ENCODE data around the gene COX17.

The COX17 gene

GRCh38 chr3:119676771-119677640 is at the start of gene COX17:
Gene COX17, minus strand, starts transcription at chr3:119677406. Its CDS starts 96 bp downstream, at chr3:119677310.
- Mint-ChIP-seq H3K4me1 (ENCODE audit: low read depth) (peaks cover 37% of the 10 kb centered on the region), H3K9me3 (ENCODE audit: low read depth) (no peaks in the 10 kb centered on the region), H3K27ac (peak within 1 kb of the TSS; percentile 94), H3K36me3 (peaks cover 5% of the 10 kb centered on the region), H3K4me3 (peak within 1 kb of the TSS; percentile 95), H3K27me3 (no peaks in the 10 kb centered on the region)

- H3K36me3 Mint-ChIP-seq: no peaks in the 10 kb centered on the region
- H3K4me1 Mint-ChIP-seq (ENCODE audit: low read depth): no peaks in the 10 kb centered on the region
- H3K4me3 Mint-ChIP-seq: no peak overlapping the region
- H3K9me3 Mint-ChIP-seq (ENCODE audit: low read depth): no peaks in the 10 kb centered on the region
- no peaks in the 10 kb centered on the region for H3K27me3 Mint-ChIP-seq
- H3K27ac Mint-ChIP-seq: no peak overlapping the region
Observed at GRCh38 chr3:119726909-119727308, 49.7 kb upstream of the COX17 start.

- peaks cover 2% of the 10 kb centered on the region for H3K36me3 Mint-ChIP-seq
- H3K27me3 Mint-ChIP-seq: peaks cover 1% of the 10 kb centered on the region
- no peaks in the 10 kb centered on the region for H3K4me1 Mint-ChIP-seq (ENCODE audit: low read depth)
- no peaks in the 10 kb centered on the region for H3K9me3 Mint-ChIP-seq (ENCODE audit: low read depth)
- H3K27ac Mint-ChIP-seq: no peak overlapping the region
- no peak overlapping the region for H3K4me3 Mint-ChIP-seq
Observed at GRCh38 chr3:119723022-119723421, 45.8 kb upstream of the COX17 start.

GRCh38 chr3:119717520-119717919 is 40.3 kb upstream of the COX17 start:
- Mint-ChIP-seq H3K4me3 (no peak overlapping the region), H3K36me3 (peaks cover 2% of the 10 kb centered on the region), H3K27ac (no peak overlapping the region), H3K4me1 (ENCODE audit: low read depth) (no peaks in the 10 kb centered on the region), H3K9me3 (ENCODE audit: low read depth) (no peaks in the 10 kb centered on the region), H3K27me3 (peaks cover 1% of the 10 kb centered on the region)

GRCh38 chr3:119716998-119717397 is 39.8 kb upstream of the COX17 start:
- H3K36me3 Mint-ChIP-seq: peaks cover 2% of the 10 kb centered on the region
- no peak overlapping the region for H3K27ac Mint-ChIP-seq
- no peak overlapping the region for H3K4me3 Mint-ChIP-seq
- no peaks in the 10 kb centered on the region for H3K9me3 Mint-ChIP-seq (ENCODE audit: low read depth)
- H3K27me3 Mint-ChIP-seq: peaks cover 1% of the 10 kb centered on the region
- H3K4me1 Mint-ChIP-seq (ENCODE audit: low read depth): no peaks in the 10 kb centered on the region

GRCh38 chr3:119715105-119715504 is 37.9 kb upstream of the COX17 start:
- Mint-ChIP-seq H3K4me1 (ENCODE audit: low read depth) (no peaks in the 10 kb centered on the region), H3K27ac (no peak overlapping the region), H3K27me3 (peaks cover 3% of the 10 kb centered on the region), H3K36me3 (peaks cover 2% of the 10 kb centered on the region), H3K9me3 (ENCODE audit: low read depth) (no peaks in the 10 kb centered on the region), H3K4me3 (no peak overlapping the region)

- H3K27me3 Mint-ChIP-seq: no peaks in the 10 kb centered on the region
- H3K9me3 Mint-ChIP-seq (ENCODE audit: low read depth): no peaks in the 10 kb centered on the region
- no peak overlapping the region for H3K27ac Mint-ChIP-seq
- H3K4me3 Mint-ChIP-seq: peak overlapping the region; percentile 83
- H3K36me3 Mint-ChIP-seq: no peaks in the 10 kb centered on the region
- peaks cover 36% of the 10 kb centered on the region for H3K4me1 Mint-ChIP-seq (ENCODE audit: low read depth)
Observed at GRCh38 chr3:119703820-119704531, 26.8 kb upstream of the COX17 start.

- Mint-ChIP-seq H3K27me3 (no peaks in the 10 kb centered on the region), H3K4me3 (peak within 1 kb of the TSS; percentile 83), H3K9me3 (ENCODE audit: low read depth) (no peaks in the 10 kb centered on the region), H3K36me3 (no peaks in the 10 kb centered on the region), H3K4me1 (ENCODE audit: low read depth) (peaks cover 36% of the 10 kb centered on the region), H3K27ac (no peak within 1 kb of the TSS)
Observed at GRCh38 chr3:119702530-119703527, 25.6 kb upstream of the COX17 start, which contains the start of gene CFAP91. Gene CFAP91, plus strand, starts transcription at chr3:119703022. Its CDS starts 77 bp downstream, at chr3:119703099.

GRCh38 chr3:119700920-119701734 is 23.9 kb upstream of the COX17 start:
- Mint-ChIP-seq H3K27me3 (no peaks in the 10 kb centered on the region), H3K27ac (peak overlapping the region; percentile 94), H3K4me3 (peak overlapping the region; percentile 27), H3K4me1 (ENCODE audit: low read depth) (peaks cover 36% of the 10 kb centered on the region), H3K9me3 (ENCODE audit: low read depth) (no peaks in the 10 kb centered on the region), H3K36me3 (no peaks in the 10 kb centered on the region)

- Mint-ChIP-seq H3K4me3 (peak overlapping the region; percentile 27), H3K27ac (peak overlapping the region; percentile 94), H3K27me3 (no peaks in the 10 kb centered on the region), H3K36me3 (no peaks in the 10 kb centered on the region), H3K4me1 (ENCODE audit: low read depth) (peaks cover 36% of the 10 kb centered on the region), H3K9me3 (ENCODE audit: low read depth) (no peaks in the 10 kb centered on the region)
Observed at GRCh38 chr3:119700269-119700919, 23.2 kb upstream of the COX17 start.

- peaks cover 30% of the 10 kb centered on the region for H3K4me1 Mint-ChIP-seq (ENCODE audit: low read depth)
- H3K36me3 Mint-ChIP-seq: peaks cover 2% of the 10 kb centered on the region
- H3K27me3 Mint-ChIP-seq: no peaks in the 10 kb centered on the region
Observed at GRCh38 chr3:119697394-119697793, 20.2 kb upstream of the COX17 start.

GRCh38 chr3:119695480-119695879 is 18.3 kb upstream of the COX17 start:
- H3K27ac Mint-ChIP-seq: no peak overlapping the region
- H3K4me3 Mint-ChIP-seq: no peak overlapping the region
- H3K9me3 Mint-ChIP-seq (ENCODE audit: low read depth): no peaks in the 10 kb centered on the region
- peaks cover 2% of the 10 kb centered on the region for H3K36me3 Mint-ChIP-seq
- H3K27me3 Mint-ChIP-seq: no peaks in the 10 kb centered on the region
- H3K4me1 Mint-ChIP-seq (ENCODE audit: low read depth): peaks cover 12% of the 10 kb centered on the region

More at GRCh38 chr3:119697394-119697793, 20.2 kb upstream of the COX17 start:
- H3K27ac Mint-ChIP-seq: peak overlapping the region; percentile 22
- no peak overlapping the region for H3K4me3 Mint-ChIP-seq
- H3K9me3 Mint-ChIP-seq (ENCODE audit: low read depth): no peaks in the 10 kb centered on the region

- H3K36me3 Mint-ChIP-seq: peaks cover 9% of the 10 kb centered on the region
- peaks cover 9% of the 10 kb centered on the region for H3K27me3 Mint-ChIP-seq
- H3K27ac Mint-ChIP-seq: no peak overlapping the region
- H3K9me3 Mint-ChIP-seq (ENCODE audit: low read depth): peaks cover 6% of the 10 kb centered on the region
- H3K4me3 Mint-ChIP-seq: no peak overlapping the region
- H3K4me1 Mint-ChIP-seq (ENCODE audit: low read depth): no peaks in the 10 kb centered on the region
Observed at GRCh38 chr3:119690043-119690656, 12.9 kb upstream of the COX17 start.

Measured in activated naive CD8-positive, alpha-beta T cell (primary cell).